Inflammatory macrophage (primary cell): Measurements from ENCODE around the gene RCVRN.

Source experiments
- DNase-seq, 2 donors: peaks; one replicate each; pipeline ENCODE4 v3.0.0-alpha.2; 2020 to 2022

RCVRN gene

DNA sequence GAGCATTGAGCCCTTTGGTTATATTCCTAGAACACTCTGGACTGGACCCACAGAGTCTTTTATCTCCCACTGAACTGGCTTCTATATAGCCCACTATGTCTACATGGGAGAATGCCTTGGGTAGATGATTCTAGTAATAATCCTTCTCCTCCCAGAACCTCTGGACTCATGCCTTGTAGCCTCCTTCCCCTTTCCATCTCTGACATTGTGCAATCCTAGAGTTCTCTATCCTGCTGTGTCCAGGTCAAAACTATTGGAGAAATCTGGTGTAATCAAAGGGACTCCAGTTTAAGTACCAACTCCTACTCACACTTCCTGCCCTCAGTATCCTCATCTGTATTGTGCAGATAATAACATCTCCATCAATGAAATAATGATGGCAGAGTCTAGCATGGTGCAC is 9.1 kb downstream of the RCVRN start:
- peak; percentile 31 to 35 for DNase-seq

DNA sequence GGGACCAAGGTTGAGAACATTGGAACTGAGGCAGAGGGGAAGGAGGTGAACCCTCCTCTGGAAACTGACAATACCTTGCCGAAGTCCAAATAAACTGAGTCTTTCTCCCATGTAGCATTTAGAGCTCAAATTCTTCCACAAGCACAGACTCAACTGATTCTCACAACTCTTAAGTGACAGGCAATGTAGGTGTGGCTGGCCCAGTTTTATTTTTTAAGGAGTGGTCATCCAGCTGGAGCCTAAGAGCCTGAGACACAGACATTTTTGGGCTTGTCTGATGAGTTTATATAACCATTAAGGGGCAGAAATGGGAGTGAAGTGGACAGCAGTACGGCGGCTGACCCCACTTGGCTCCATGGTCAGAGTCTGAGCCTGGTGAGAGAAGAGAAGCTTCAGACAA is 10.8 kb downstream of the RCVRN start:
- DNase-seq: no peak

DNA sequence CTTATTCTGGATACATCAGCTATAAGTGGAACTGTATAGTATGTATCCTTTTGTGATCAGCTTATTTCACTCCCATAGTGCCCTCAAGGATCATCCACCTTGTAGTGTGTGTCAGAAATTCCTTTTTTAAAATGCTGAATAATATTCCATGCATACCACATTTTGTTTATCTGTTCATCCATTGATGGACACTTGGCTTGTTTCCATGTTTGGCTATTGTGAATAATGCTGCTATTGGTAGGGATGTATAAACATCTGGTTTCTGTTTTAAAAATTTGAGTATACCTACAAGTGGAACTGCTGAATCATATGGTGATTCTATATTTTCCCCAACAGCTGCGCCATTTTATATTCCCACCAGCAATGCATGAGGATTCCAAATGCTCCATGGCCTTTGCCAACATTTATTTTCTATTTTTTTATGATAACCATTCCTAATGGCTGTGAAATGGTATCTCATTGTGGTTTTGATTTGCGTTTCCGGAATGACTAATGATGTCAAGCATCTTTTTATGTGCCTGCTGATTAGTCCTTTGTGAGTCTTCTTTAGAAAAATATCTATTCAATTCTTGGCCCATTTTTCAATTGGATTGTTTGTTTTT is 11.6 kb downstream of the RCVRN start:
- DNase-seq: no peak

DNA sequence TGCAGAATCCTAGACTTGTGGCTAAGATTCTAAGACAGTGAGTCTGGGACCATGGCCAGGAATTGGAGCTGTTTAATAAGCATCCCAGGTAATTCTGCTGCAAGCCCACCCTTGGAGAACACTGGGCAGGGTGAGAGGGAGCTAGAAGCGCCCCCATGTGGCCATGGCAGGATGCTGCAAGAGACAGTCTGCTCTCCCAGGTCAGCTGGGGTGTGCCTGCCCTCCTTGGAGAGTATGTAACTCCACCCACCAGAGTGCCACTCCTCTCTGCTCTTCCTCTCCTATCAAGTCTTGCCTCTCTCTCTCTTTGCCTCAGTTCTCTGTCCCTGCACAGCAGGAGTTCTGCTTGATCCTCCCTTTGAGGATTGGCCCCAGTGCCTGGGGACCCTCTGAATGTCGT is 14.9 kb downstream of the RCVRN start:
- peak; percentile 47 to 67 for DNase-seq

DNA sequence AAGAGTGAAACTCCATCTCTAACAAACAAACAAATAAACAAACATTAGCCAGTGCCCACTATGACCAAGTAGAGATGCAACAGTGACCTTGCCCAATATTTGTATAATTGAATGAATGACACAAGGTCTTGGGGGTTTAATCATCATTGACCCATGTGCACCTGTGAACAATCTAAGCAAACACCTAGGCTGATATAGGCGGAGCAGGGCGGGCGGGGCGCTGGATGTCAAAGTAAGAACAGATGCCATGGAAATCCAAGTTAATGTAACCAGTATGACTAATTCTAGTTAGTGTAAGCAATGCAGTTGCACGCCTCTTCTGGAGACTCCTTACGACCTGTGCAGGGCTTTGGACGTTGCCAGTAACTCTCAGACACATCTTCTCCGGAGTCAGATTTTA is 17.6 kb downstream of the RCVRN start:
- DNase-seq: no peak

DNA sequence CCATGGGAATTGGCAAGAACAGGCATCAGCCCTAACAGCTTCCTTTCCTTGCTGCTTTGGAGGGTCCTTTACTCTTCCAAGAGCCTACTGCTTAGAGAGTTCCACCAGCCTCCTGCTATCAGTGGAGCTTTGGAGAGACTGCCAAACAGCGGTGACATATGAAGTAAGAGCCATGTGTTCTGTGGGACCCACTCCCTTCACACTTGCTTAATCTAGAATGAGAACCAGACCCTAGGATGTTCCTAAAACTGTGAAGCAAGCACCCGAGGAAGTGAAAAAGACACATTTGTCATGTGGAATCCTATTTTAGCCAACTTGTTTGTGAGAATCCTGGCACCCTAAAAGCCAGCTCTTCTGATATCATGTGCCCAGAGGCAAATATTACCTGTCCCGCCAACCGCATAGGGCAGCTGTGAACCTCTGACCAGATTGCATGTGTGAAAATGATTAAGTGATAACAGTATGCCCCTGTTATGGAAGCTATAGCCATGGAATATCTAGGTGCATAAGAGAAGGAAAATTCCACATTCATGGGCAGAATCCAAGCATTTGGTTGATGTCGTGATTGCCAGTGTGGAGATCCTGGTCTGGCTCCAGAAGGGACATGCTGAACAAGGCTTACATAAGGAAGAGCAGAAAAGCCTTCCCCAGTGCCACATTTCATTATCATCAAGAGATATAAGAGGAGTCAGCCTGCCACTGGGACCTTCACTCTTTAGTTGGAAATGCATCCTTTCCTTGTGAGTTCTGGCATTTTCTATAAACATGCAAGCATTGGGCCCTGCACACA is 18.7 kb downstream of the RCVRN start:
- DNase-seq: peak; percentile 47 to 65

DNA sequence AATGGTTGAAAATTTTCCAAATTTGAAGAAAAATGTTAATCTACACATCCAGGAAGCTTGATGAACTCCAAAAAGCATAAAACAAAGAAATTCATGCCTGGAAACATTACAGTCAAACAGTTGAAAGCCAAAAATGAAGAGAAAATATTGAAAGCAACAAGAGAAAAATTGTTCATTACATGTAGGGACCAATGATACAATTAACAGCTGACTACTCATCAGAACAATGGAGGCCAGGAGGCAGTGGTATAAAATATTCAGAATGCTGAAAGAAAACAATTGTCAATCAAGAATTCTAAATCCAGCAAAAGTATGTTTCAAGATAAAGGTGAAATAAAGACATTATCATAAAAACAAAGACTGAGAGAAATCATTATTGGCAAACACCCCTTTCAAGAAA is 21.6 kb downstream of the RCVRN start:
- DNase-seq: no peak

DNA sequence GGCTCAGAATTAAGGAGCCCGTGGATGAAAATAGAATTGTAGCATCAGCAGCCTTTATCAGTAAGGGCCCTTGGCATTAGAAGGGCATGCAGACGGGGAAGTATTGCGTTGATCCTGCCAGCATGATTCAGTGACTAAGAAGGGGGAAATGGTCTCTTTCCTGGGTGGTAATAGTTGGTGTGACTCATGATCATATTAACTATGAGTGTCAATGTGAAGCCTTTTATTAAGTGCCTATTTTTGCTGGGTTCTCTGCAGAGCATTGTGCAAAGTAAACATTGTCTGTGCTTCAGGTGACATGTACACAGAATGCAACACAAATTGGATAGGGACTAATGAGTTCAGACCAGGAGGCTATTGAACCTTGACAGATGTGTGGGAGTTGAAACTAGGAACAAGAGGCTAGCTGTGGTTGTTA is 24.5 kb downstream of the RCVRN start:
- peak; percentile 84 to 87 for DNase-seq

DNA sequence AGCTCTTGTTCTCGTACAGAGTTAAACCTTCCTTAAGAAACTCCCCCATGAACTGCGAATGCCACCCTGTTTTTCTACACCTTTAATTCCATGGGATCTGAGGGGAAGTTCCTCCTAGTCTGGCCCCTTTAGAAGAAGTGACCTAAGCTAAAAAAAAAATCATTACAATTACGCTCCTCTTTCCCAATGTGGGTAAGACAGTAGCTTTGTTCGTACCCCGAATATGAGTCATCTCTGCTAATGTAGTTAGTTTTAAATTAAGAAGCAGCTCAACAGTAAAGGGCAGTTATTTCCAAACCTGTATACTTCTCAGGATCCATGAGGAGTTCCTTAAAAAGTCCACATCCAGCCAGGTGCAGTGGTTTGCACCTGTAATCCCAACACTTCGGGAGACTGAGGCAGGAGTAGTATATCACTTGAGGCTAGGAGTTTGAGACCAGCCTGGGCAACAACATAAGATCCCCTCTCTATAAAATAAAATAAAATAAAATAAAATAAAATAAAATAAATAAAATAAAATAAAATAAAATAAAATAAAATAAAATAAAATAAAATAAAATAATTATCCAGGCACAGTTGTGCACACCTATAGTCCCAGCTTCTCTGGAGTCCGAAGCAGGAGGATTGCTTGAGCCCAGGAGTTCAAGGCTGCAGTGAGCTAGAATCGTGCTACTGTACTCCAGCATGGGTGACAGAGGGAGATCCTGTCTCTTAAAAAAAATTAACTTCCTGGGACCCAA is 26.1 kb downstream of the RCVRN start:
- peak; percentile 51 to 57 for DNase-seq

DNA sequence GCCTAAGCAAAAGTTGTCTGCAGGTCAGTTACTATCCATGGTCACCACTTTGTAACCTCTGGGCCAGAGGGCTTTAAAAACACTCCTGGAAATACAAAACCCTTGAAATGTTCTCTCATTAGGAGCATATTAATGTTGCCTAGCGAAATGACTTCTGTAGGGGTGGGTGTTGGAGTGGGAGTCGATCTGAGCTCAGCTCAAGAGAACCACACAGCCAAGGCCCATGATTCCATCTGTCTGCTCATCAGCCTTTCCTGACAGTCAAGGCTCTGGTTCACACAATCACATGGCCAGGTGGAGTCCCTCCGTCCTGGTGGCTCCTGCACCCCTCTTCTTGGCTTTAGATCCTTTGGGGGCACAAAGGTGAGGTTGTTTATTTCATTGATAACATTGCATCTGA is 26.7 kb downstream of the RCVRN start:
- DNase-seq: peak in 1 of 2 donors; percentile 58

DNA sequence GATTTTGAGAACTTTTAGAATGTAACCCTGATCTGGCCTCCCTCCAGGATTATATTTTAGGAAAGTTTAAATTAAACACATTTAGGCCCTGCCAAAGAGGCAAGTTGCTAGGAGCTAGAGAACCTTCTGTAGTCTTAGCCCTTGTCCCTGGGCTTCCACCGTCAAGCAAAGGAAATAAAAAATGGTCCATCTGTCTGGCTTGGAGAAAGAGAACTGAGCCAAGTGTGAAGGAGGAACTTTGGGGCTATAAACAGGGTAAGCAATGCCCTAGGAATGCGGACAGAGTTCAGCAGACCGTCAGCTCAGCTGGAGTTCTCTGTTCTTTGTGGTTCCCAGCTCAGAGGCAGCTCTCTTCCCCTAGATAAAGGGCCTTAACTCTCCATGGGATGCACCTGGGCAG is 29.6 kb downstream of the RCVRN start:
- peak; percentile 19 to 31 for DNase-seq

DNA sequence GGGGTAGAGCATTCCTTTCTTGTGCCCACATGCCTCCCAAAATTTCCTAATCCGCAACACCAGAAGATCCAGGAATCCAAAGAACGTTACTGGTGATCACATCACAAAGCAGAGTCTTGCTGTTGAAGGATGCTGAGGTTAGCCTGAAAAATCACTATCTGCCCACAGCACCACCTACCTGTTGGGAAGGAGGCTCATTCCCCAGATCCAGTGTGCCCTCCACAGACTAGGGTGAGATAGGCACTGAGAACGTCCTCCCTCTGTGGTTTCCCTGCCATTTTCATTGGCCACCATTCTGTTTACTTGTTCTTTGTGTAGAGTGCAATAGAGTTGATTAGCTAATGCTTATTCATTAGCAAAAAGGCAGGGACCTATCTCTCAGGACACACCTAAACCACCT is 30.3 kb downstream of the RCVRN start:
- no peak for DNase-seq

DNA sequence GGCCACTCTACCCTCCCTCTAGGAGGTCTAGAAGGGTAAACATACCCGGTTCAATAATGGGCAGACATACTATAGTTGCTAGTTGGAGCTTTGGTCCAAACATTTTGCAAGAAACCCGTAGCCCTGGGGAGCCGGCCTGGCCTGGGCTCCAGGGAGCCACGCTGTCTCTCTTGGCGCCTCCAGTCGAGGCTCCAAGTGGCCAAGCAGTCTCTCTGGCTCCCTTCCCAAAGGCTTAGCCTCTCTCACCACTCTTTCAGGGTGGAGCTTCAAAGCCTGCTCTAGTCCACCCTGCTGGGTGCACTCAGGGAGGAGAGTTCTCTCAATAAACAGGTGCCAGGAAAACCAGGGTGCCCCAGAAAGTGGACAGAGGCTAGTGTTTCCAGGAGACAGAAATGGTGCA is 32.2 kb downstream of the RCVRN start:
- DNase-seq: no peak

DNA sequence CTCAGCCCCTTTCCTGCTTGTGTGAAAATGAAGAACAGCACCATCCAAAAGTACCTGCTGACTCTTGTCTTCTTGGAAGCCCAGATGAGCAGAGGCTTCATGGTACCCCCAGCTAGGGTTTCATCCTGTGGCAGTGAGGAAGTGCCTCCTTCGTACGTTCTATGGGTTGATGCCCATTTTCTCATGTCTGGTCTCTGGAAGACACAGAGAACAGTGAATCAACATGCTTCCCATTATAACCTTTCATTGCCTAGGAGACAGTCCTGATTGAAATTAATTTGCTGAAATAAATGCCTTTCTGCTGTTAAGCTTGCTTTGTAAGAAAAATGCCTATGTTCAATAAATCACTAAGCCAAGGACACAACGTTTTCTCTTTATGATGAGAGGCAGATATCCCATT is 36.5 kb downstream of the RCVRN start:
- DNase-seq: no peak

DNA sequence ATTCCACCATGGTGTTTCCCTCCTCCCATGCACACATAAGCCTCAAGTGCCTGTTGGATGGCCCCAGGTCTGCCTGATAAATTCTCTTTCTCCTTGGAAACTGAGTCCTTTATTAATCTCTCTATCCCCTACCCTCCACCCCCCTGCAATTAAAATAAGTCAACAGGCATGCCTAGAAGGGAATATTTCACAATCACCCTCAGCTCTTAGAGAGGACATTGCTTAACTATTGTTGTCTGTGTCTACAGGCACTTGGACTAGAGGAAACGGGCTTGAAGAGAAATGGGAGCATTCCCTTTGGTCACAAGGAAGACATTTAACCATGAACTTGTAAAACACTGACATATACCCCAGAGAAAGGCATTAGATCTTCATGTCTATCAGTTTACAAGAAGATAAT is 39.5 kb downstream of the RCVRN start:
- DNase-seq: peak; percentile 30 to 36

DNA sequence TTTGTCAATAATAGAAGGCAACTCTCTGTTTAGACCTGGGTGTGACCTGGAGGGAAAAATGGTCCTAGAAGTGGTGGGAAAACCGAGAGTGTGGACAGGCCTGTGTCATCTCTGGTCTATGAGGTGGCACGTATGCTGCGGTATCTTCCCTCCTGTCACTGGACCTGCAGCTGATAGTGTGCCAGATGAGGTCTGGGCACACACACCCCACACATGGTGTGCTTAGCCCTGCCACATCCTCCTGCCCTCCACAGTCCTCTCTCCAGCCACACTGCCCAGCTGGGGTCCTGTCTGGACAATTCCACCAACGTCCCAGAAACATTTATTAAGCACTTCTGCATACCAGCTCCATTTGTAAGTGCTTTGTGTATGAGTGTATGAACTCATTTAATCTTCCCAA is 42.1 kb downstream of the RCVRN start:
- no peak for DNase-seq

DNA sequence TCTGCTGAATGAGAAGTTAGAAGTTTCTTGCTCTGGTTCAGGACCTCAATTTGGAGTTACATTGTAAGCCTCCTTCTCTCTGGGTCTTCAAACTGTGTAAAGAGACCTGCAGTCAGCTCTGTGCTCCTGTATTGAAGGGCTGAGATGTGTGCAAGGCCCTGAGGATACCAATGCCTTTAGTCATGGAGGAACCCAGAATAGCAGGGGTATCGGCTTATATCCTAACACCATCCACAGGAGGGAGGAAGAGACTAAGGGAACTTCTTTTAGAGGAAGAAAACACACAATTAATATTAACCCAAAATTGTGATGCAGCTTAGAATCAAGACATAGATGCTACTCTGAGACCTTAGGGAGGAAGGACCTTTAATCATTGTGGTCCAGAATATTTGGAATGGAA is 42.9 kb downstream of the RCVRN start:
- DNase-seq: no peak

DNA sequence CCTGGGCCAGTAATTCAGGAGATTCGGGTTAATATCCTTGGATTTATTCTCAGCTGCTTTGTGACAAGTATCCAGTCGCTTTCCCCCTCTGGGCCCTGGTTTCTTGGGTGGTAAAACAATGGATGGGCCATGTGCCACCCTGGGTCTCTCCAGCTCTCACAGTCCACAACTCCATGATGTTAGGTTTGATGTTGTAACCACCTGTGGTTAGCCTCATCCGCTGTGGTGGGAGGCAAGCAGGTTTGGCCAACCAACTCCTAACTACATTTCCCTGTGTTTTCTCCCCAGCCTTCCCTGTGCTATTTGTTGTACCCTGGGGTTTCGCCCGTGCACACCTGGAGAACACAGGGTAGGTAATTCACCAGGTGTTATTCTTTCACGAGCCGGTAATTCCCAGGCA is 44.2 kb downstream of the RCVRN start:
- no peak for DNase-seq

DNA sequence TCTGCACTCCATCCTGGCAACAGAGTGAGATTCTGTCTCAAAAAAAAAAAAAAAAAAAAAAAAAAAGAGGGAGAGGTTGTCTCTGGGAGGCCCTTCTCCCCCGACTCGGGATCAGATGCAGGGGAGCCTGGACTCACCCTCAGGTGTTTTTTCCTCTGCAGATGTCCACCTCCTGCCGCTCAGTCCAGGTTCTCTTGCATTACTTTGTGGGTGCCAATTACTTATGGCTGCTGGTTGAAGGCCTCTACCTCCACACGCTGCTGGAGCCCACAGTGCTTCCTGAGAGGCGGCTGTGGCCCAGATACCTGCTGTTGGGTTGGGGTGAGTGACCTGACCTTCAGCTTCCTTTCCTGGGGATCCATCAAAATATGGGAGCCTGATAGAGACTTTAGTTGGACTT is 45.3 kb downstream of the RCVRN start:
- DNase-seq: no peak

DNA sequence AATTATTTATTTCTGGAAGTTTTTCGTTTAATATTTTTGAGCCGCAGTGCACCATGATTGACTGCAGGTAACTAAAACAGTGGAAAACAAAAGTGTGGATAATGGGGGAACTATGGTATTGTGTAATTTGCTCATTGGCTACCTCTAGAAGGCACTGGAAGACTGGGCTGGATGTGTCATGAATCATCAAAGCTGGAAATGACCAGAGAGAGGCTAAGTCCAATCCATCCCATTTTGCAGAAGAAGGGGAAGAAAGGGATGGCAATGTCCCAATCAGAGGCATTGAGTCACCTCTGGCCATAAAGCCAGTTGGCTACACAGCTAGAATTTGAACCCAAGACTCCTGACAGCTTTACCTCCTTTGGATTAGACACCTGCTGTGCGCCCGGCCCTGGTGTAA is 50.0 kb downstream of the RCVRN start:
- DNase-seq: no peak

DNA sequence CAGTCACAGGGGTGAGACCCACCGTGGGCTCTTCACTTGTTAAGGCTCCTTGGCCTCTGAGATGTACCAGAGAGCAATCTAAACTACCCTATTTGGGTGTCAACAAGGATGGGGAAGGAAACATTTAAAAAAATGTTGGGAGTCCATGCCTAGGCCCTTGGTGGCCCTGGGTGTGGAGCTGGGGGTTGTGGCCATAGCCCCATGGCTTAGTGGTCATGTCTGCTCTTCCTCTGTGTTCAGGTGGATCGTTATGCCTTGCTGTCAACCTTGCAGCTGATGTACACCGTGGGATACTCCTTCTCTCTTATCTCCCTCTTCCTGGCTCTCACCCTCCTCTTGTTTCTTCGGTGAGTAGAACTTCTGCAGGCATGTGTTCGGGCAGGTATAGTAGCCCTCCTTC is 50.8 kb downstream of the RCVRN start:
- no peak for DNase-seq

DNA sequence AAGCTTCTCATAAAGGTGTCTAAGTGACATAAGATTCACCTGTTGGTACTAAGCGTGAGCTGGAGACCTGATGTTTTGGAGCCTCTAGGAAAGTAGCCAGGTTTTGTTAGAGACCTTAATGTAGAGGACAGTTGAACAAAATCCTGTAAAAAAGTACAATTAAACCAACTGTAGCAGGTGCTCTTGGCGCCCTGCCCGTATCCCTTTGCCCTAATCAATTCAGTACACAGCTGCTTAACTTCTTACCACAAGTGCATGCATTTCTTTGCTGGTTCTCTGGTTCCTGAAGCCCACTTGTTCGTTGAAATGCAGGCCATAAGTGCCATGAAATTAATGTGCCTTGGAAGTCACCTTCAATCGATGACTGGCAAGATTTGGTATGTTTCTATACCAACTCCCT is 54.9 kb downstream of the RCVRN start:
- no peak for DNase-seq
